ENCODE results near the gene GAA. TPM values are rescaled to one million over a fixed set of nuclear protein-coding genes. Genes with fewer than 3 reads are reported as not detected.

GAA gene
- total and polyA plus RNA-seq, 2 of the 13 experiments (the other 11 are each of a cell fraction or from before 2014, with no cell fraction given), result 21.6 to 36.4 TPM

DNA sequence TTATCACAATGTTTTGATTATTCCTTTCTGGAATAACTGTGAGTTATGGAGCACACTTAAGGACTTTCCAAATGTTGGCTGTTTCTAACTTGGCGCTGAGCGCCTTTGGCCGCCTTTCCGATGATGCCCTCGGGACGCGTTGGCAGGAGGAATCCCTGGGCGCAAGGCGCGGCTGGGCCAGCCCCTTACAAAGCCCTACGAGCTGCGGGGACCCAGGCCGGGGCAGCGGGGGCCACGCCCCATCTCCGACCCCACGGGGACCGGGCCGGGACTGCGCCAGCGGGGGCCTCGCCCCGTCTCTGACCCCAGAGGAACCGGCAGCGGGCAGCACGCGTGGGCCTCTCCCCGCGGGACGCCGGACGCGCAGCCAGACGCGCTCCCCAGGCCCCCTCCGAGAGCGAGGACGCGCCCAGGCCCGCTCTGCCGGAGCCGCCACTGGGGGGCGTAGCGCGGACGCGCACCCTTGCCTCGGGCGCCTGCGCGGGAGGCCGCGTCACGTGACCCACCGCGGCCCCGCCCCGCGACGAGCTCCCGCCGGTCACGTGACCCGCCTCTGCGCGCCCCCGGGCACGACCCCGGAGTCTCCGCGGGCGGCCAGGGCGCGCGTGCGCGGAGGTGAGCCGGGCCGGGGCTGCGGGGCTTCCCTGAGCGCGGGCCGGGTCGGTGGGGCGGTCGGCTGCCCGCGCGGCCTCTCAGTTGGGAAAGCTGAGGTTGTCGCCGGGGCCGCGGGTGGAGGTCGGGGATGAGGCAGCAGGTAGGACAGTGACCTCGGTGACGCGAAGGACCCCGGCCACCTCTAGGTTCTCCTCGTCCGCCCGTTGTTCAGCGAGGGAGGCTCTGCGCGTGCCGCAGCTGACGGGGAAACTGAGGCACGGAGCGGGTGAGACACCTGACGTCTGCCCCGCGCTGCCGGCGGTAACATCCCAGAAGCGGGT is at the start of gene GAA (continued):
- TF ChIP-seq ZNF414 (CRISPR knock-in tag; IDR thresholded peaks at IDR 0.05) (no peak), SETDB1 (CRISPR knock-in tag; IDR thresholded peaks at IDR 0.05; ENCODE audit: borderline replicate concordance) (no peak), CEBPZ (IDR thresholded peaks at IDR 0.05; ENCODE audit: low read length) (no peak), RFX5 (IDR thresholded peaks at IDR 0.05; ENCODE audit: low read depth, low read length) (peak; percentile 33; the same call in 1 of the 2 replicates), MIER2 (CRISPR knock-in tag; IDR thresholded peaks at IDR 0.05) (no peak), ZBTB14 (CRISPR knock-in tag; IDR thresholded peaks at IDR 0.05) (peak; percentile 91), TEAD3 (CRISPR knock-in tag; optimal IDR thresholded peaks at IDR 0.05; ENCODE audit: borderline replicate concordance) (no peak), ZNF790 (CRISPR knock-in tag; IDR thresholded peaks at IDR 0.05; ENCODE audit: borderline replicate concordance) (peak; percentile 83; the same call in 1 of the 2 replicates), ZMYM3 (CRISPR knock-in tag; IDR thresholded peaks at IDR 0.05) (peak; percentile 64; the same call in 1 of the 2 replicates), ASH2L (IDR thresholded peaks at IDR 0.05; ENCODE audit: insufficient read length, low read depth, low read length) (peak; percentile 81)
- TF ChIP-seq, protein P1, sequence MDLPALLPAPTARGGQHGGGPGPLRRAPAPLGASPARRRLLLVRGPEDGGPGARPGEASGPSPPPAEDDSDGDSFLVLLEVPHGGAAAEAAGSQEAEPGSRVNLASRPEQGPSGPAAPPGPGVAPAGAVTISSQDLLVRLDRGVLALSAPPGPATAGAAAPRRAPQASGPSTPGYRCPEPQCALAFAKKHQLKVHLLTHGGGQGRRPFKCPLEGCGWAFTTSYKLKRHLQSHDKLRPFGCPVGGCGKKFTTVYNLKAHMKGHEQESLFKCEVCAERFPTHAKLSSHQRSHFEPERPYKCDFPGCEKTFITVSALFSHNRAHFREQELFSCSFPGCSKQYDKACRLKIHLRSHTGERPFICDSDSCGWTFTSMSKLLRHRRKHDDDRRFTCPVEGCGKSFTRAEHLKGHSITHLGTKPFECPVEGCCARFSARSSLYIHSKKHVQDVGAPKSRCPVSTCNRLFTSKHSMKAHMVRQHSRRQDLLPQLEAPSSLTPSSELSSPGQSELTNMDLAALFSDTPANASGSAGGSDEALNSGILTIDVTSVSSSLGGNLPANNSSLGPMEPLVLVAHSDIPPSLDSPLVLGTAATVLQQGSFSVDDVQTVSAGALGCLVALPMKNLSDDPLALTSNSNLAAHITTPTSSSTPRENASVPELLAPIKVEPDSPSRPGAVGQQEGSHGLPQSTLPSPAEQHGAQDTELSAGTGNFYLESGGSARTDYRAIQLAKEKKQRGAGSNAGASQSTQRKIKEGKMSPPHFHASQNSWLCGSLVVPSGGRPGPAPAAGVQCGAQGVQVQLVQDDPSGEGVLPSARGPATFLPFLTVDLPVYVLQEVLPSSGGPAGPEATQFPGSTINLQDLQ (CRISPR knock-in tag; IDR thresholded peaks at IDR 0.05), result peak; percentile 52; the same call in 1 of the 2 replicates
- TF ChIP-seq, protein P2, sequence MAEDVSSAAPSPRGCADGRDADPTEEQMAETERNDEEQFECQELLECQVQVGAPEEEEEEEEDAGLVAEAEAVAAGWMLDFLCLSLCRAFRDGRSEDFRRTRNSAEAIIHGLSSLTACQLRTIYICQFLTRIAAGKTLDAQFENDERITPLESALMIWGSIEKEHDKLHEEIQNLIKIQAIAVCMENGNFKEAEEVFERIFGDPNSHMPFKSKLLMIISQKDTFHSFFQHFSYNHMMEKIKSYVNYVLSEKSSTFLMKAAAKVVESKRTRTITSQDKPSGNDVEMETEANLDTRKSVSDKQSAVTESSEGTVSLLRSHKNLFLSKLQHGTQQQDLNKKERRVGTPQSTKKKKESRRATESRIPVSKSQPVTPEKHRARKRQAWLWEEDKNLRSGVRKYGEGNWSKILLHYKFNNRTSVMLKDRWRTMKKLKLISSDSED (CRISPR knock-in tag; IDR thresholded peaks at IDR 0.05), result peak; percentile 67; the same call in 1 of the 2 replicates

Data from HepG2 (cell line).